ENCODE results near the gene GLB1L3.

The GLB1L3 gene

DNA sequence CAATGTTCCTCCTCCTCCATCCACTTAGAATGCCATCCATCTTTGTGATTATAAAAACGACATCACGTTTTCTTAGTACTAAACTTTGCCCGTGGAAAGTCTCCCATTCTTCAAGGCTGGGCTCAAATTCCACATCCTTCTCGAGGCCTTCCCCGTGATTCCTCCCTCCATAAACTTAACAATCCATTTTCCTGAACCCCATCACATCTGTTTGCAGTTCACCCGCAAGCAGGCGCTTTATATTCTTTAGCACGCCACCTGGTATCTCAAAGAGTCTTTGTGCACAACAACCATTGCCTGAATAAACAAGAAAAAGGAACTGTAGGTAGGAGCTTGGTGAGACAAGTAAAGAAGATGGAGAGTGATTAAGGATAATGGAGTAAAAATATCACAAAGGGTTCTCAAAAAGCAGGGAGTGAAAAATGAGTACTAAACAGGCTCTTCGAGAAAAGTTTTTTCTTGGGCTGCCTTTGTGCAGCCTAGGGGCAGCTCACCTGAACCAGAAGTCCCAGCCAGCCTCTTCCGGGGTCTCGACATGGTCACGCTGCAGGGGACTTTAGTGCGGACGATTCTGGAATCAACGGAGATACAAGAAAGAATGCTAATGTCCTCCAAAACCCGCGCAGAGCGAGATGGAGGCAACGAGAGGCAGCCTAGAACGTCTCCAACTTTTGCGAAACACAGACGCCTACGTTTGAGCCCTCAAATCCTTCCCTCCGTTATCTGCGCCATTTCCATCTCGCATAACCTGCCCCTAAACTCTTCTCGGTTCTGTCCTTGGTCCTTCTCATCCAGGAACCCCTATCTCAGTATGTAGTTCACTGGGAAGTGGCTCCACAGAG, 23.6 kb upstream of the GLB1L3 start:
- TF ChIP-seq NFIC (IDR thresholded peaks at IDR 0.05) (no peak), YY1 (IDR thresholded peaks at IDR 0.05; ENCODE audit: low read depth) (peak; percentile 8; the same call in 1 of the 2 replicates)
- TF ChIP-seq, protein P1, sequence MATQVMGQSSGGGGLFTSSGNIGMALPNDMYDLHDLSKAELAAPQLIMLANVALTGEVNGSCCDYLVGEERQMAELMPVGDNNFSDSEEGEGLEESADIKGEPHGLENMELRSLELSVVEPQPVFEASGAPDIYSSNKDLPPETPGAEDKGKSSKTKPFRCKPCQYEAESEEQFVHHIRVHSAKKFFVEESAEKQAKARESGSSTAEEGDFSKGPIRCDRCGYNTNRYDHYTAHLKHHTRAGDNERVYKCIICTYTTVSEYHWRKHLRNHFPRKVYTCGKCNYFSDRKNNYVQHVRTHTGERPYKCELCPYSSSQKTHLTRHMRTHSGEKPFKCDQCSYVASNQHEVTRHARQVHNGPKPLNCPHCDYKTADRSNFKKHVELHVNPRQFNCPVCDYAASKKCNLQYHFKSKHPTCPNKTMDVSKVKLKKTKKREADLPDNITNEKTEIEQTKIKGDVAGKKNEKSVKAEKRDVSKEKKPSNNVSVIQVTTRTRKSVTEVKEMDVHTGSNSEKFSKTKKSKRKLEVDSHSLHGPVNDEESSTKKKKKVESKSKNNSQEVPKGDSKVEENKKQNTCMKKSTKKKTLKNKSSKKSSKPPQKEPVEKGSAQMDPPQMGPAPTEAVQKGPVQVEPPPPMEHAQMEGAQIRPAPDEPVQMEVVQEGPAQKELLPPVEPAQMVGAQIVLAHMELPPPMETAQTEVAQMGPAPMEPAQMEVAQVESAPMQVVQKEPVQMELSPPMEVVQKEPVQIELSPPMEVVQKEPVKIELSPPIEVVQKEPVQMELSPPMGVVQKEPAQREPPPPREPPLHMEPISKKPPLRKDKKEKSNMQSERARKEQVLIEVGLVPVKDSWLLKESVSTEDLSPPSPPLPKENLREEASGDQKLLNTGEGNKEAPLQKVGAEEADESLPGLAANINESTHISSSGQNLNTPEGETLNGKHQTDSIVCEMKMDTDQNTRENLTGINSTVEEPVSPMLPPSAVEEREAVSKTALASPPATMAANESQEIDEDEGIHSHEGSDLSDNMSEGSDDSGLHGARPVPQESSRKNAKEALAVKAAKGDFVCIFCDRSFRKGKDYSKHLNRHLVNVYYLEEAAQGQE (IDR thresholded peaks at IDR 0.05; ENCODE audit: low read depth), result peak; percentile 53; the same call in 1 of the 2 replicates

DNA sequence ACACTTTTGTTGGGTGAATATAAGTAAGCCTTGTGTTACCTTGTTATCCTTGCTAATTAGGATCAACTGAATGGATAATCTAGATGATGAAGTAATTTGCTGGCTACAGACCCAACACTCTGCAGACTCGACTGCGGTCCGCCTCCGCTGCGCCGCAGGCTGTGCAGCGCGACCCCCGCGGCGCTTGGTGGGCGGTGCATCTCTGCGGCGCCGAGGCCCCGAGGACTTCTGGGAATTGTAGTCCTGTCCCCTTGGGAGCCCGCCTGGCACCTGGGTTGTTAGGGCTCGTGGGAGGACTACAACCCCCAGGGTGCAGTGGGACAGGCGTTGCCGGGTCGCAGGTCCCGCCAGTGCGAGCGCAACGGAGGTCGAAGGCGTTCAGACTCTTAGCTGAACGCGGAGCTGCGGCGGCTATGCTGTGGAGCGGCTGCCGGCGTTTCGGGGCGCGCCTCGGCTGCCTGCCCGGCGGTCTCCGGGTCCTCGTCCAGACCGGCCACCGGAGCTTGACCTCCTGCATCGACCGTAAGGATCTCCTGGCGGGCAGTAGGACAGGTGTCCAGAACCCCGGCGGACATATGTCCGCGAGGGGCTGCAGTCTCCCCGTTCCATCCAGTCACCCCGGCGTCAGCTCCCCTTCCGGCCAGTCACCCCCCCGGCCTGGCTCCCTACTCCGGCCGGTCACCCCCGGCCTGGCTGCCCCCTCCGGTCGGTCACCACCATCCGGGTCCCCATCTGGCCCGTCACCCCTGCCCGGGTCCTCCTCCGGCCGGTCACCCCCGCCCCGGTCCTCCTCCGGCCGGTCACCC, 22.8 kb upstream of the GLB1L3 start, which contains the start of the genes ACAD8 and THYN1:
Gene ACAD8 (plus strand): TSS at position 381 of the 806 bp plus-strand sequence. CDS start 33 bp downstream, at position 414.
Gene THYN1 (minus strand): TSS at position 165 of the 806 bp plus-strand sequence. CDS start 470 bp downstream, outside the sequence.
- TF ChIP-seq, protein P1 (IDR thresholded peaks at IDR 0.05; ENCODE audit: low read depth), result no peak
- no peak for TF ChIP-seq NFIC (IDR thresholded peaks at IDR 0.05)
- TF ChIP-seq CREB1 (IDR thresholded peaks at IDR 0.05; ENCODE audit: low read depth), result no peak; the same call in 1 of the 2 replicates
- TF ChIP-seq FOXM1 (IDR thresholded peaks at IDR 0.05; ENCODE audit: borderline replicate concordance, low read depth), result no peak
- peak; percentile 65; the same call in 1 of the 2 replicates for TF ChIP-seq TCF12 (IDR thresholded peaks at IDR 0.05; ENCODE audit: low read depth)
- no peak for TF ChIP-seq TEAD4 (IDR thresholded peaks at IDR 0.05)
- TF ChIP-seq ZBTB7A (IDR thresholded peaks at IDR 0.05; ENCODE audit: low read depth), result 0 out of 2 replicates have a peak, but pooled peaks have one; percentile 24
- TF ChIP-seq CEBPB (IDR thresholded peaks at IDR 0.05), result no peak
- TF ChIP-seq, protein P2, sequence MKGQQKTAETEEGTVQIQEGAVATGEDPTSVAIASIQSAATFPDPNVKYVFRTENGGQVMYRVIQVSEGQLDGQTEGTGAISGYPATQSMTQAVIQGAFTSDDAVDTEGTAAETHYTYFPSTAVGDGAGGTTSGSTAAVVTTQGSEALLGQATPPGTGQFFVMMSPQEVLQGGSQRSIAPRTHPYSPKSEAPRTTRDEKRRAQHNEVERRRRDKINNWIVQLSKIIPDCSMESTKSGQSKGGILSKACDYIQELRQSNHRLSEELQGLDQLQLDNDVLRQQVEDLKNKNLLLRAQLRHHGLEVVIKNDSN (IDR thresholded peaks at IDR 0.05), result no peak
- TF ChIP-seq EGR1 (IDR thresholded peaks at IDR 0.05), result peak; percentile 71
- TF ChIP-seq TAF1 (IDR thresholded peaks at IDR 0.05; ENCODE audit: low read depth), result peak; percentile 80
- TF ChIP-seq MAX (IDR thresholded peaks at IDR 0.05), result peak; percentile 64
- TF ChIP-seq EP300 (IDR thresholded peaks at IDR 0.05; ENCODE audit: borderline replicate concordance), result no peak
- no peak for TF ChIP-seq RAD21 (IDR thresholded peaks at IDR 0.05; ENCODE audit: low read depth)
- no peak; the same call in none of the 2 replicates for TF ChIP-seq YY1 (IDR thresholded peaks at IDR 0.05; ENCODE audit: low read depth)

- TF ChIP-seq, protein P2 (IDR thresholded peaks at IDR 0.05), result no peak
- TF ChIP-seq YY1 (IDR thresholded peaks at IDR 0.05; ENCODE audit: low read depth) (no peak), TCF12 (IDR thresholded peaks at IDR 0.05; ENCODE audit: low read depth) (no peak), NFIC (IDR thresholded peaks at IDR 0.05) (no peak), EGR1 (IDR thresholded peaks at IDR 0.05) (no peak), MAX (IDR thresholded peaks at IDR 0.05) (no peak), CEBPB (IDR thresholded peaks at IDR 0.05) (no peak), EP300 (IDR thresholded peaks at IDR 0.05; ENCODE audit: borderline replicate concordance) (no peak), RAD21 (IDR thresholded peaks at IDR 0.05; ENCODE audit: low read depth) (no peak), CREB1 (IDR thresholded peaks at IDR 0.05; ENCODE audit: low read depth) (no peak), TAF1 (IDR thresholded peaks at IDR 0.05; ENCODE audit: low read depth) (no peak), TEAD4 (IDR thresholded peaks at IDR 0.05) (no peak), FOXM1 (IDR thresholded peaks at IDR 0.05; ENCODE audit: borderline replicate concordance, low read depth) (no peak), ZBTB7A (IDR thresholded peaks at IDR 0.05; ENCODE audit: low read depth) (no peak)
- TF ChIP-seq, protein P1 (IDR thresholded peaks at IDR 0.05; ENCODE audit: low read depth), result no peak
These were observed 21.6 kb upstream of the GLB1L3 start for GRCh38 chr11:134254433-134255183.

Data from Ishikawa (cell line).